Pancreas (tissue), 10 donors: ENCODE measurements around the gene CFAP100. TPM values are rescaled to one million over a fixed set of nuclear protein-coding genes. Genes with fewer than 3 reads are reported as not detected.

ENCODE experiments used
- ATAC-seq, 4 donors: fragments of 200-7000 bp; cut with Tn5 transposase; one replicate each; pipeline versions ENCODE4 v1.8.0 to v1.9.1; 2020; ENCODE audit warnings: mild to moderate bottlenecking in 4 of 4, moderate library complexity in 4 of 4
- DNase-seq, 6 donors: peaks; one replicate each; pipeline ENCODE4 v3.0.0-alpha.2; 2020
- FAIRE-seq: peaks from 2 replicates; lab custom pipeline; 2012; peaks lifted over from hg19 to GRCh38; lab: Jason Lieb, UNC
- H3K27ac ChIP-seq, 4 donors: fragments of 200-600 bp; sonication (generic); 1 replicate in 3 of 4; 2 replicates in 1 of 4; pipeline versions ENCODE4 v1.5.0 to v1.8.0; 2020
- H3K27me3 ChIP-seq, 4 donors: fragments of 200-600 bp; one replicate each; pipeline ENCODE4 v1.8.0; 2021
- H3K36me3 ChIP-seq, 3 donors: fragments of 200-600 bp; sonication (generic) in 1 of 3; one replicate each; pipeline versions ENCODE4 v1.5.0 to v1.8.0; 2020 to 2021
- H3K4me1 ChIP-seq, 3 donors: fragments of 200-600 bp; one replicate each; pipeline ENCODE4 v1.8.0; 2021
- H3K4me3 ChIP-seq, 4 donors: fragments of 200-600 bp; sonication (generic) in 2 of 4; one replicate each; pipeline versions ENCODE4 v1.5.0 to v1.8.0; 2020 to 2021
- H3K9me3 ChIP-seq, 4 donors: fragments of 200-600 bp; one replicate each; pipeline ENCODE4 v1.8.0; 2021
- WGBS, 2 donors: extraction: QIAGEN DNeasy Blood & Tissue Kit; methylation state at CpG; one replicate each; pipeline ENCODE4 v1.1.7; 2013; 5-methylcytosine and 5-hydroxymethylcytosine counted together
- intact Hi-C, 3 donors: fragments of 100-400 bp; cut with DNase I; formaldehyde crosslinking; loops; one replicate each; pipeline versions ENCODE4 v1.11.1 to v1.14.2; 2022
- polyA plus RNA-seq, 2 donors: library from polyadenylated mRNA; stranded (reverse); fragments of 200-250 nt; gene quantifications; one replicate each; pipeline ENCODE4 v1.2.3, GENCODE V29; 2013
- total RNA-seq, 6 donors: library from RNA; stranded (reverse); fragmentation: NEBNext Ultra II Directional in 4 of 6; extraction: Animal tissue kit (Norgen Biotek cat#: 25700) in 4 of 6; gene quantifications; one replicate each; pipeline versions ENCODE4 v1.2.1 to v1.2.4, GENCODE V29; 2021 to 2023
- TF ChIP-seq, protein P1 (sequence below), 4 donors: fragments of 200-600 bp; sonication (generic) in 3 of 4; IDR thresholded peaks; one replicate each; pipeline versions ENCODE4 v1.5.0 to v1.8.0; 2021; ENCODE audit warnings: antibody characterized with exemption in 4 of 4
- donor health status: healthy with polysubstance abuse.
- donor health status: DM: no; HTN: no; CAD: no; lungs with moderate emphysema.
- donor health status: DM: no; HTN: no; CAD: no.
- donor health status: control.
- donor health status: control.
- donor health status: Bipolar disorder and iron deficiency.
- donor health status: DM: yes; HTN: yes; CAD: no.
- donor health status: DM: no; HTN: no; CAD: no.
- donor health status: DM: no; HTN: no; CAD: no.
- donor health status: DM: yes; HTN: yes; CAD: no.

CFAP100 gene
- total and polyA plus RNA-seq, 8 donors: not detected

- no peak for ATAC-seq
- Histone ChIP-seq H3K4me1 (no peaks in the 10 kb centered on the region), H3K4me3 (no peak overlapping the region), H3K36me3 (no peaks in the 10 kb centered on the region), H3K27me3 (no peaks in the 10 kb centered on the region), H3K9me3 (no peaks in the 10 kb centered on the region), H3K27ac (no peak overlapping the region)
- TF ChIP-seq, protein P1, sequence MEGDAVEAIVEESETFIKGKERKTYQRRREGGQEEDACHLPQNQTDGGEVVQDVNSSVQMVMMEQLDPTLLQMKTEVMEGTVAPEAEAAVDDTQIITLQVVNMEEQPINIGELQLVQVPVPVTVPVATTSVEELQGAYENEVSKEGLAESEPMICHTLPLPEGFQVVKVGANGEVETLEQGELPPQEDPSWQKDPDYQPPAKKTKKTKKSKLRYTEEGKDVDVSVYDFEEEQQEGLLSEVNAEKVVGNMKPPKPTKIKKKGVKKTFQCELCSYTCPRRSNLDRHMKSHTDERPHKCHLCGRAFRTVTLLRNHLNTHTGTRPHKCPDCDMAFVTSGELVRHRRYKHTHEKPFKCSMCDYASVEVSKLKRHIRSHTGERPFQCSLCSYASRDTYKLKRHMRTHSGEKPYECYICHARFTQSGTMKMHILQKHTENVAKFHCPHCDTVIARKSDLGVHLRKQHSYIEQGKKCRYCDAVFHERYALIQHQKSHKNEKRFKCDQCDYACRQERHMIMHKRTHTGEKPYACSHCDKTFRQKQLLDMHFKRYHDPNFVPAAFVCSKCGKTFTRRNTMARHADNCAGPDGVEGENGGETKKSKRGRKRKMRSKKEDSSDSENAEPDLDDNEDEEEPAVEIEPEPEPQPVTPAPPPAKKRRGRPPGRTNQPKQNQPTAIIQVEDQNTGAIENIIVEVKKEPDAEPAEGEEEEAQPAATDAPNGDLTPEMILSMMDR (IDR thresholded peaks at IDR 0.05): no peak
- no peak for DNase-seq
- WGBS, 2 donors: 64 to 67% methylated on average over 8 of the region's 8 CpGs
- intact Hi-C loops: no loop called here
- FAIRE-seq: no peak
Measured at GRCh38 chr3:126401611-126402160, 7.0 kb downstream of the CFAP100 start.

DNA sequence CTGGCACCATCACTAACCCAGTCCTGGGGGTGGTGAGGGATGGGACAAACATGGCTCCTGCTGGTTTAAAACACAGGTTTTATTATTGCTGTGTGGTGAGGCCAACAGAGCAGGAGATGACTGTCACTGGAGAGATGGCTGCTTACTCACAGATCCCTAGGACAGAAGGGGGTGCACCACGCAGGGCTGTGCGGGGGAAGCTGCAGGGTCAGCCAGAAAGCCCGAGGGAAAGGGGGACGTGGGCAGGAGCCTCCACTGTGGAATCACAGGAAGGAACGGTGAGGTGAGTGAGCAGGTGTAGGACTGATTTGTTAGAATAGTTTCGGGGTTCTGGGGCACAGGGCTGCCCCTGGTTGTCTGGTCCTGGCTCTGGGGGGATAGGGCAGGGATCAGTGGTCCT is 7.5 kb downstream of the CFAP100 start:
- H3K27ac ChIP-seq: no peak overlapping the region
- no peak overlapping the region for H3K4me3 ChIP-seq
- ATAC-seq: no peak
- H3K27me3 ChIP-seq: no peaks in the 10 kb centered on the region
- no peak for DNase-seq
- TF ChIP-seq, protein P1 (IDR thresholded peaks at IDR 0.05): no peak
- no peak for FAIRE-seq
- intact Hi-C loops: no loop called here
- H3K36me3 ChIP-seq: no peaks in the 10 kb centered on the region
- H3K4me1 ChIP-seq: no peaks in the 10 kb centered on the region
- 59 to 74% methylated on average over 6 of the region's 6 CpGs for WGBS, 2 donors
- no peaks in the 10 kb centered on the region for H3K9me3 ChIP-seq

- FAIRE-seq (no peak), DNase-seq (no peak), ATAC-seq (no peak)
- intact Hi-C loops: no loop called here
- H3K27ac ChIP-seq: no peak overlapping the region
- TF ChIP-seq, protein P1 (IDR thresholded peaks at IDR 0.05): no peak
- 77 to 79% methylated on average over 12 of the region's 12 CpGs for WGBS, 2 donors
- no peak overlapping the region for H3K4me3 ChIP-seq
- no peaks in the 10 kb centered on the region for H3K9me3 ChIP-seq
- H3K36me3 ChIP-seq: no peaks in the 10 kb centered on the region
- no peaks in the 10 kb centered on the region for H3K4me1 ChIP-seq
- no peaks in the 10 kb centered on the region for H3K27me3 ChIP-seq
Measured at GRCh38 chr3:126402666-126403302, 8.1 kb downstream of the CFAP100 start.

DNA sequence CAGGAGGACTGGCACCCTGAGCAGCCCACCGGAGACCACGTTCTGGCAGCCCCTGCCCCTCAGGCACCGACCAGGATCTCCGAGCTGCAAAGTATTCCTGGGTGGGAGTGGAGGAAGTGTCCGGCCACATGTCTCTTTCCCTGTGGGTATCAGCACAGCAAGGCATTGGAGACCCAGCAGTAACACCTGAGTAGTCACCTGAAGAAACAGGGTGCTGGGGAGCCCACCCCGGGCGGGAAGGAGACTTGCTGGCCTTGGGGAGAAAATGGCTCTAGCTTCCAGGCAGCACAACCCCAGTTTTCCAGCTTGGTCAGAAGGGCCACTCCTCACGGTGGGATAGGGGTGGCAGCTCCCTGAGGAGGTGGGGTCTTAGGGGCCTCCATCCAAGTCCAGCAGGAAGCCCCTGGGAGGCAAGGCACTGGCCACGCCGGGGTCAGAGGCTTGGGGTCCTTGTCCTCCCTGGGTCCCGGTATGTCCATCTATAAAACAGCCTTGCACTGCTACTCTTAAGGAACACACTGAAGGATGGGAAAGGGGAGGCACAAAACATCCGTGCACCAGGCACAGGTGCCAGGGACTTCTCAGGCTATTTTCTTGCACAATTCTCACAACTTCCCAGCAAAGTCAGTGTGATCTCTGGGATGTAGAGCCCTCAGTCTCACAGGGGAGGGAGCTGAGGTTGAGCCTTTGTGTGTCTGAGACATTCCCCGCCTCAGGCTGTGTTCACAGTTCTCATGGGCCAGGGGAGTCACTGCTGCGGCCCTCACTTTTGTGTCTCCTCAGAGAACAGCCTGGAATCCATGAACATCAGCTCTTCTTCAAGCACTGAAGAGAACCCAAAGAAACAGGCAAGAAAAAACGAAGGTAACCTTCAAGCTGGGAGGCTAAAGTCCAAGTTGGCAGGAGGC is 11.9 kb downstream of the CFAP100 start:
- H3K27me3 ChIP-seq: no peaks in the 10 kb centered on the region
- no peak for ATAC-seq
- no peak overlapping the region for H3K27ac ChIP-seq
- H3K4me1 ChIP-seq: no peaks in the 10 kb centered on the region
- DNase-seq: no peak
- TF ChIP-seq, protein P1 (IDR thresholded peaks at IDR 0.05): no peak
- no peaks in the 10 kb centered on the region for H3K9me3 ChIP-seq
- intact Hi-C loops: no loop called here
- FAIRE-seq: no peak
- H3K36me3 ChIP-seq: no peaks in the 10 kb centered on the region
- H3K4me3 ChIP-seq: no peak overlapping the region
- WGBS, 2 donors: 80 to 82% methylated on average over 15 of the region's 15 CpGs
